Activated CD4-positive, alpha-beta T cell treated with anti-CD3 and anti-CD28 coated beads, Interleukin-2, Interleukin-4, amounts not matched to agents 100 ng/mL and 50 ng/mL, durations not matched to agents 16 hours and 8 hours (primary cell): ENCODE measurements around the gene PTPRN2.
"Not testable (repeated sequence)": the region's sequence is repeated elsewhere in the genome, so short reads cannot be mapped to it uniquely, and the experiment has no call there.

Source experiments
- DNase-seq: peaks from one replicate; pipeline ENCODE4 v3.0.0-alpha.2; 2020; ENCODE audit warnings: low spot score

The PTPRN2 gene

GRCh38 chr7:158229945-158230344 is 357.7 kb downstream of the PTPRN2 start:
- no peak for DNase-seq

DNA sequence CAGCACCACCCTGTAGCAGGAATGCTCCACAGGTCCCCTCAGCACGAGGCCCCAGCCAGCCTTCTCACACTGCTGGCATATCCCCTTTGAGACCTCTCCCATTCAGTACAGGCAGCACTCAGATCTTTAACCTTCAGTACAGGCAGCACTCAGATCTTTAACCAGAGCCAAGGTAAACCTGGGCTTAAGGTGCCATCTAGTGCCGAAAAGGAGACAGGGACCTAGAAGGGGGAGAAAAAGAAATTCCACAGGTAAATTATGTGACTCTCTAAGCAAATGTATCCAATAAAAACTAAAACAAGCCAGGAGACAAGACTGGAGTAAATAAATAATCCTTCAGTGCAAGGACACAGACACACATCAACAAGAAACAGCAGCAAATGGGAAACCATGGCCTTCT is 358.6 kb downstream of the PTPRN2 start:
- no peak for DNase-seq

DNA sequence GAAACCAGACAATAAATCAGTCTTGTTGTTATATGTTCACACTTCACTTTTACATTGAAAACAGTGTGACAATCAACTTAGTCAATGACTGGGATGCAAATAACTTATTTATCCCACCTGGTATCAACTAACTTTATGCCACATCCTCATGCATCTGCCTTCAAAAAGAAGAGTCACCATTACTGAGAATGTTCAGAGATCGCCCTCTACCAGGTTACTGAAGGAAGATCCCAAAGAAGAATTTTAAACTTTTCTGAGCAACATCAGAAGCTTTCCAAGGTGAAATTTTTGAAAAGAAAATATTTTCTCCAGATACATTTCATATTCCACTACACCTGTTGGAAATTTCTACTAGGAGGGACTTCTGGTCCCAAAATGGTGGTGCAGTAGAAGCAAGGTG is 359.5 kb downstream of the PTPRN2 start:
- no peak for DNase-seq

- DNase-seq: no peak
These were observed 360.2 kb downstream of the PTPRN2 start for GRCh38 chr7:158227258-158227984.

GRCh38 chr7:158216198-158216597 is 371.4 kb downstream of the PTPRN2 start:
- DNase-seq: no peak

DNA sequence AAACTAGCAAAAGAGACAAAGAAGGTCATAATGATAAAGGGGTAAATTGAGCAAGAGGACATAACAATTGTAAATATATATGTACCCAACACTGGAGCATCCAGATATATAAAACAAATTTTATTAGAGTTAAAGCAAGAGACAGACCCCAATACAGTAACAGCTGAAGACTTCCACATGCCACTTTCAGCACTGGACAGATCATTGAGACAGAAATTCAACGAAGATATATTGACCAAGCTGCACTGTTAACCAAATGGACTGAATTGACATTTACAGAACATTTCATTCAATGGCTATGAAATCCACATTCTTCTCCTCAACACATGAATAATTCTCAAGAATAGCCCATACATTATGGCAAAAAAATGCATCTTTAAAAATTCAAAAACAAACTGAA is 378.2 kb downstream of the PTPRN2 start:
- DNase-seq: no peak

GRCh38 chr7:158206341-158206740 is 381.3 kb downstream of the PTPRN2 start:
- no peak for DNase-seq

GRCh38 chr7:158204453-158204852 is 383.2 kb downstream of the PTPRN2 start:
- DNase-seq: no peak

- DNase-seq: not testable (repeated sequence)
These were observed 383.7 kb downstream of the PTPRN2 start for GRCh38 chr7:158203948-158204347.

DNA sequence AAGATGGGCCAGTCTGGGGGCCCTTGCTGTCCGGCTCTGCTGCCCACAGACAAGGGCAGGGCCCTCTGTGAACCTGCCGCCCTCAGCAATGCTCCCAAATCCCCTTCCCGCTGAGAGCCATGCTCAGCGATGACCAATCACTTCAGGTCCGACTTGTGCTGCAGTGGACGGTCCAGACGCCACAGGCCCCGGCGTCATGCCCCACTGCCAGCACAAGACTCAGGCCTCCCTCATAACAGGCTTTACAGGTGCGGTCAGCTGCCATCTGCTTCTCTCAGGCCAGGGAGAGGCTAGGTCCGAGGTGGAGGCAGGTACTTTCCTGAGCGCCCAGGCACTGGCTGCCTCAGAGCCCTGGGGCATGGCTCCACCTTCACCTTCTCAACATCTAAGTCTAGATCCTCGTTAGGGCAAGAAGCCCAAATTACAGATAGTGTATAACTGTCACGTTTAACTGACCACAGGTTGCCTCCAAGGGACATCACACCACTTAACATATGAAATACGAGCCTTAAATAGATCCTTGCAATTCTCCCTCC is 393.2 kb downstream of the PTPRN2 start:
- no peak for DNase-seq

- DNase-seq: no peak
These were observed 394.2 kb downstream of the PTPRN2 start for GRCh38 chr7:158193446-158193845.

GRCh38 chr7:158192956-158193355 is 394.7 kb downstream of the PTPRN2 start:
- DNase-seq: no peak

- DNase-seq: no peak
These were observed 395.3 kb downstream of the PTPRN2 start for GRCh38 chr7:158192184-158192835.

GRCh38 chr7:158191671-158192070 is 396.0 kb downstream of the PTPRN2 start:
- DNase-seq: no peak

DNA sequence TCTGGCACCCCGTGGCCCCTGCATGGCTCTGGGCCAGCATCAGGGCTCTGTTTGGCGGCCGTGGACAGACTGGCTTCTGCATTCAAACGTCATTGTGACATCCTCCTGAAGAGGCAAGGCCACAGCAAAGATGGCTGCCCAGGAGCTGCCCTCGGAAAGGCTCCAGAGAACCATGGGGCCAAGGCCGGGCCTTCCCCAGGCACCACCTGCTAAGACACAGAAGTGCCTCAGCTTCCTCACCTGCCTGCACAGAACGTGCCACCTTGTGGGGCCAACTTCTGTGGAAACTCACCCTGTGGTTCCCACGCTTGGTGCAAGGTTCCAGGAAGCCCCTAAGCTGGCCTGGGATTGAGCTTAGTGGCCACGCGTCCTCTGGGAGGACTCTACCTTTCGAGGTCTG is 396.9 kb downstream of the PTPRN2 start:
- no peak for DNase-seq

- DNase-seq: no peak
These were observed 398.9 kb downstream of the PTPRN2 start for GRCh38 chr7:158188676-158189075.

DNA sequence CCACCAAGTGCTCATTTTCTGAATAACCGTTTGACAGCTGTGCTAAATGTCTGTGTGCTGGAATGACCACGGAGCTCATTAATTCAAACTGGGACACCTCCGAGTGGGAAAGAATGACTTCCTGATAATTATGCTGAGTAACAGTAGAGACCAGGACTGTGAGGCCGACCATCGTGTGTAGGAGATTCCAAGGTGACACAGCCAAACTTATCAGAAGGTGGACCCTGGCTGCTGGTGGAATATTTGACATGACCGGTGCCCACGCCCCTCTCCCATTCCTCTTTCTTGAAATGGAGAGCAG is 400.0 kb downstream of the PTPRN2 start:
- no peak for DNase-seq

GRCh38 chr7:158186864-158187693 is 400.5 kb downstream of the PTPRN2 start:
- DNase-seq: no peak

- no peak for DNase-seq
These were observed 401.2 kb downstream of the PTPRN2 start for GRCh38 chr7:158186406-158186805.

DNA sequence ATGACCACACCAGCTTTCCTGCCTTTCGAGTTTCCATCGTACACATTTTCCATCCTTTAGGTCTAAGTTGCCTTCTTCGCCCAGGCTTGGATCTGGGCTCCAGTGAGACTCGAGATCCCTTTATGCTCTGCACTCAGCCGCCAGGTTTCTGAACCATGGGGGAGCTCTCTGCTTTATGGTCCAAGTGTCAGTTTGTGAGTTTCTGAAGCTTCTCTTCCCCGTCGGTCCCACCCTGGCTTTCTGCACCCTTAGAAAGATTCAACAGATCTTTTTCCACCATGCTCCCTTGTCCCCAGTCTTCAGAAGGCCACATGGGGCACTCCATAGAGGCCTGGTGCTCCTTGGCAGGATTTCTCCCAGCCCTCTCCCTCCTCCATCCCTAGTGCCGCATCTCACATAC is 402.0 kb downstream of the PTPRN2 start:
- DNase-seq: no peak

- DNase-seq: no peak
These were observed 404.2 kb downstream of the PTPRN2 start for GRCh38 chr7:158183431-158183830.

- DNase-seq: no peak
These were observed 411.0 kb downstream of the PTPRN2 start for GRCh38 chr7:158176561-158177173.
